LNCAP (cell line): ENCODE data around the gene APOL1.

Source experiments
- CTCF ChIP-seq: fragments of 450-650 bp; IDR thresholded peaks from 2 replicates; pipeline ENCODE4 v1.5.1; 2017; ENCODE audit warnings: mild to moderate bottlenecking

Gene APOL1

GRCh38 chr22:36259615-36260300 is 6.8 kb downstream of the APOL1 start:
- no peak for TF ChIP-seq CTCF

GRCh38 chr22:36267058-36267457 is 14.1 kb downstream of the APOL1 start:
- TF ChIP-seq CTCF: no peak

GRCh38 chr22:36267896-36268485 is 15.1 kb downstream of the APOL1 start:
- TF ChIP-seq CTCF: no peak

GRCh38 chr22:36274531-36274930 is 21.6 kb downstream of the APOL1 start:
- TF ChIP-seq CTCF: no peak

GRCh38 chr22:36277482-36278291 is 24.8 kb downstream of the APOL1 start:
- TF ChIP-seq CTCF: peak; percentile 75

- no peak for TF ChIP-seq CTCF
These were observed 26.3 kb downstream of the APOL1 start for GRCh38 chr22:36279219-36279666.

GRCh38 chr22:36280379-36280778 is 27.4 kb downstream of the APOL1 start:
- TF ChIP-seq CTCF: no peak
